NT2/D1 (cell line): ENCODE data around the gene RASGRF2.

Experiments used
- SUZ12 ChIP-seq: IDR thresholded peaks from 2 replicates; pipeline ENCODE4 v1.6.1; 2011; ENCODE audit not compliant: insufficient read length, insufficient read depth; ENCODE audit errors: extremely low read depth
- YY1 ChIP-seq: IDR thresholded peaks from 2 replicates; pipeline ENCODE4 v1.6.1; 2011; ENCODE audit not compliant: insufficient read length, insufficient read depth
- ZNF274 ChIP-seq: IDR thresholded peaks from 2 replicates; pipeline ENCODE4 v1.6.1; 2011; ENCODE audit warnings: mild to moderate bottlenecking, low read depth, low read length

DNA sequence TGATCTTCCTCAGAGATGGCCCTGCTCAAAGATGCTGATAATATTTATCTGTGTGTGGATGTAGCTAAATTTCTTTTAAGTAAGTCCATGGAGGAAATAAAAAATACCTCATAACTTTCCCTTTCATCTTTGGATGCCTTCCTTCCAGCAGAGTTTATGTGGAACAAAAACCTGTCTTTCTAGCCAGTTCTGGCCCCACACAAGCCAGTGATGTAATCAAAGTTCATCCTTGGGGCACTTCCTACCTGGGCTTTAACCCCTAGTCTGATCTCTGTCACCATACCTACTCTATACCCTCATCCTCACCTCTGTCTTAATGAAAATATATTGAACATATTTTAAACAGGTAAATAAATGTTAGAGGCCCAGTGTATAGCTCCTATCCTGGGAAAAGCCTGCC, 39.8 kb upstream of the RASGRF2 start:
- TF ChIP-seq YY1 (no peak), ZNF274 (no peak), SUZ12 (no peak)
